ENCODE measurements around the gene UNC50.

DNA sequence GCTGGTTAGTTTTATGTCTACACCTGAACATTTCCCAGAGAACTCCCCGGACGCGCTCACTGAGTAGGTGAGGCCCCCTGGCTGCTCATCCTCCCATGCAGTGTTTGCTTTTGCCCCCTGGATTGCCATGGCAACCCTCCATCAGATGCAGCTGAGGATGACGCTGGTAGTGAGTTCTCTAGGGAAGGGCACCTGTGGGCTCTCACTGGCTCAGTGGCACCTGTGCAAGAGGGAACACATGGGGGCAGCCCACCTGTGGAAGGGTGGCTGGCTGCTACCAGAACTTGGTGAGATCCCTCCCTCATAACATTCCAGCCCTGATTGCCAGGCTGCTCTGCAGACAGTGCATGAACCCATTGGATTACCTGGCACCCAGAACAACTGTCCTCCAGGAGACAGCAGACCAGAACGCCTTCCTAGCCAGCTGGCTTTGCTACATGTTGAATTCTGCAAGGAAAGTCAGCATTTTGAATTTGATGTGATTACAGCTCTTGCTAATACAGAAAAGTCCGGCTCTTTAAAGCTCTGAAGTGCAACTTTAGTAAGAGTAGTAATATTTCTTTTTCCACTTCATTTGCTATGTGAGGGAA is 21.7 kb upstream of the UNC50 start:
- TF ChIP-seq, protein P1, sequence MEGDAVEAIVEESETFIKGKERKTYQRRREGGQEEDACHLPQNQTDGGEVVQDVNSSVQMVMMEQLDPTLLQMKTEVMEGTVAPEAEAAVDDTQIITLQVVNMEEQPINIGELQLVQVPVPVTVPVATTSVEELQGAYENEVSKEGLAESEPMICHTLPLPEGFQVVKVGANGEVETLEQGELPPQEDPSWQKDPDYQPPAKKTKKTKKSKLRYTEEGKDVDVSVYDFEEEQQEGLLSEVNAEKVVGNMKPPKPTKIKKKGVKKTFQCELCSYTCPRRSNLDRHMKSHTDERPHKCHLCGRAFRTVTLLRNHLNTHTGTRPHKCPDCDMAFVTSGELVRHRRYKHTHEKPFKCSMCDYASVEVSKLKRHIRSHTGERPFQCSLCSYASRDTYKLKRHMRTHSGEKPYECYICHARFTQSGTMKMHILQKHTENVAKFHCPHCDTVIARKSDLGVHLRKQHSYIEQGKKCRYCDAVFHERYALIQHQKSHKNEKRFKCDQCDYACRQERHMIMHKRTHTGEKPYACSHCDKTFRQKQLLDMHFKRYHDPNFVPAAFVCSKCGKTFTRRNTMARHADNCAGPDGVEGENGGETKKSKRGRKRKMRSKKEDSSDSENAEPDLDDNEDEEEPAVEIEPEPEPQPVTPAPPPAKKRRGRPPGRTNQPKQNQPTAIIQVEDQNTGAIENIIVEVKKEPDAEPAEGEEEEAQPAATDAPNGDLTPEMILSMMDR (conservative IDR thresholded peaks at IDR 0.05 in 1 of 2, IDR thresholded peaks at IDR 0.05 in 1 of 2; ENCODE audit: extremely low read depth in 1 of 2, insufficient read depth in 1 of 2, low read depth in 1 of 2, low read length in 2 of 2) = no peak
- no peak for TF ChIP-seq EZH2 (IDR thresholded peaks at IDR 0.05; ENCODE audit: borderline replicate concordance, low read length)

All from mammary epithelial cell (primary cell).